SK-N-MC (cell line): ENCODE data around the gene FAT1.

Source experiments
- EZH2 ChIP-seq: fragments of 200-600 bp; sonication (generic); IDR thresholded peaks from one replicate; pipeline ENCODE4 v1.6.1; 2017; ENCODE audit warnings: antibody characterized with exemption
- FOXP2 ChIP-seq: optimal IDR thresholded peaks from 2 replicates; pipeline ENCODE3; 2011; ENCODE audit warnings: mild to moderate bottlenecking, moderate library complexity; ENCODE audit not compliant: insufficient read depth; ENCODE audit errors: extremely low read length, control extremely low read depth
- POLR2AphosphoS5 ChIP-seq: IDR thresholded peaks from 2 replicates; pipeline ENCODE4 v1.6.1; 2012; ENCODE audit warnings: mild to moderate bottlenecking, low read depth, low read length, borderline replicate concordance

GRCh38 chr4:186604124-186604807 is 119.4 kb downstream of the FAT1 start:
- TF ChIP-seq POLR2AphosphoS5 (no peak), EZH2 (no peak), FOXP2 (no peak)
